Sigmoid colon (tissue), 4 donors: Measurements from ENCODE around the gene WFS1.

Source experiments
- CTCF ChIP-seq, 4 experiments: fragments of 450-650 bp in 3 of 4; fragments of 200-600 bp in 1 of 4; IDR thresholded peaks; one replicate each; pipeline ENCODE4 v1.5.1; 2016 to 2019; ENCODE audit warnings: antibody characterized with exemption in 4 of 4, mild to moderate bottlenecking in 3 of 4, moderate library complexity in 2 of 4
- POLR2A ChIP-seq, 2 donors: fragments of 450-650 bp; IDR thresholded peaks; one replicate each; pipeline ENCODE4 v1.6.1; 2016; ENCODE audit warnings: antibody characterized with exemption in 2 of 2, mild to moderate bottlenecking in 2 of 2, moderate library complexity in 2 of 2
- POLR2AphosphoS5 ChIP-seq, 4 donors: sonication (generic); formaldehyde crosslinking; IDR thresholded peaks; one replicate each; pipeline ENCODE4 v1.6.1; 2017; ENCODE audit warnings: antibody characterized with exemption in 4 of 4

GRCh38 chr4:6338951-6339817, 69.5 kb downstream of the WFS1 start:
- TF ChIP-seq POLR2A (IDR thresholded peaks at IDR 0.05) (no peak), POLR2AphosphoS5 (IDR thresholded peaks at IDR 0.05) (no peak), CTCF (IDR thresholded peaks at IDR 0.05) (no peak)
